Loucy (cell line): ENCODE results near the gene MISP.

ENCODE experiments used
- H2AFZ ChIP-seq: fragments of 200-600 bp; sonication (generic); 2 replicates; pipeline ENCODE4 v1.6.0; 2016; ENCODE audit warnings: antibody characterized with exemption, mild to moderate bottlenecking, low read length, moderate library complexity
- H3F3A ChIP-seq: fragments of 200-600 bp; 2 replicates; pipeline ENCODE4 v1.6.0; 2016; ENCODE audit warnings: antibody characterized with exemption, low read depth, mild to moderate bottlenecking
- H3K27me3 ChIP-seq: fragments of 200-600 bp; sonication (generic); 2 replicates; pipeline ENCODE4 v1.6.1; 2014; ENCODE audit warnings: low read length, mild to moderate bottlenecking; ENCODE audit not compliant: insufficient read depth, poor library complexity, severe bottlenecking
- H3K36me3 ChIP-seq: fragments of 200-600 bp; sonication (generic); 2 replicates; pipeline ENCODE4 v1.6.1; 2016; ENCODE audit warnings: low read length; ENCODE audit not compliant: insufficient read depth
- H3K4me1 ChIP-seq: fragments of 200-600 bp; sonication (generic); 2 replicates; pipeline ENCODE4 v1.5.1; 2014; ENCODE audit warnings: low read length, mild to moderate bottlenecking; ENCODE audit not compliant: insufficient read depth, poor library complexity, severe bottlenecking
- H3K4me2 ChIP-seq: fragments of 200-600 bp; sonication (generic); 2 replicates; pipeline ENCODE4 v1.6.0; 2014; ENCODE audit warnings: antibody characterized with exemption, low read length, low read depth, mild to moderate bottlenecking; ENCODE audit not compliant: poor library complexity, severe bottlenecking
- H3K4me3 ChIP-seq: fragments of 200-600 bp; sonication (generic); 2 replicates; pipeline ENCODE4 v1.5.1; 2014; ENCODE audit warnings: low read length, mild to moderate bottlenecking, mixed read lengths; ENCODE audit not compliant: poor library complexity, severe bottlenecking
- H3K79me2 ChIP-seq: fragments of 200-600 bp; sonication (generic); 2 replicates; pipeline ENCODE4 v1.6.1; 2014; ENCODE audit warnings: low read length; ENCODE audit not compliant: insufficient read depth
- H3K9ac ChIP-seq: fragments of 200-600 bp; sonication (generic); 2 replicates; pipeline ENCODE4 v1.6.0; 2014; ENCODE audit warnings: mild to moderate bottlenecking, low read depth, low read length, moderate library complexity; ENCODE audit not compliant: poor library complexity, severe bottlenecking
- H3K9me2 ChIP-seq: fragments of 200-600 bp; sonication (generic); replicated peaks from 2 replicates; pipeline ENCODE4 v1.6.1; 2016; ENCODE audit warnings: low read depth, low read length, mixed read lengths
- H3K9me3 ChIP-seq: fragments of 200-600 bp; sonication (generic); 2 replicates; pipeline ENCODE4 v1.6.1; 2014; ENCODE audit warnings: mild to moderate bottlenecking, antibody characterized with exemption, low read length, low read depth; ENCODE audit not compliant: insufficient read depth
- H4K20me1 ChIP-seq: fragments of 200-600 bp; sonication (generic); 2 replicates; pipeline ENCODE4 v1.6.0; 2014; ENCODE audit warnings: antibody characterized with exemption, low read length, mild to moderate bottlenecking; ENCODE audit not compliant: insufficient read depth, poor library complexity, severe bottlenecking
- CTCF ChIP-seq: fragments of 200-600 bp; sonication (generic); conservative IDR thresholded peaks from 2 replicates; pipeline ENCODE4 v1.5.1; 2014; ENCODE audit warnings: mild to moderate bottlenecking, antibody characterized with exemption, low read length
- EZH2phosphoT487 ChIP-seq: fragments of 200-600 bp; IDR thresholded peaks from 2 replicates; pipeline ENCODE4 v1.6.1; 2018; ENCODE audit warnings: antibody characterized with exemption, mild to moderate bottlenecking, moderate library complexity, borderline replicate concordance

Gene MISP

GRCh38 chr19:756236-756635 is 5.3 kb downstream of the MISP start:
- H3F3A ChIP-seq = no peaks in the 10 kb centered on the region
- no peaks in the 10 kb centered on the region for H3K4me1 ChIP-seq
- no peaks in the 10 kb centered on the region for H3K36me3 ChIP-seq
- H3K9ac ChIP-seq = no peak overlapping the region
- H4K20me1 ChIP-seq = no peaks in the 10 kb centered on the region
- H3K4me2 ChIP-seq = no peak overlapping the region
- H3K9me3 ChIP-seq = peaks cover 5% of the 10 kb centered on the region; the same call in 1 of the 2 replicates
- no peak overlapping the region for H2AFZ ChIP-seq
- no peaks in the 10 kb centered on the region for H3K9me2 ChIP-seq
- H3K79me2 ChIP-seq = no peaks in the 10 kb centered on the region
- TF ChIP-seq CTCF = no peak
- no peak for TF ChIP-seq EZH2phosphoT487
- no peaks in the 10 kb centered on the region for H3K27me3 ChIP-seq
- H3K4me3 ChIP-seq = no peak overlapping the region

GRCh38 chr19:756821-757688 is 6.1 kb downstream of the MISP start:
- Histone ChIP-seq H3K27me3 (no peaks in the 10 kb centered on the region), H3K4me2 (no peak overlapping the region), H3K9ac (no peak overlapping the region), H3K4me3 (no peak overlapping the region), H3K4me1 (no peaks in the 10 kb centered on the region), H3K36me3 (no peaks in the 10 kb centered on the region), H3F3A (no peaks in the 10 kb centered on the region), H3K79me2 (no peaks in the 10 kb centered on the region), H3K9me3 (peaks cover 5% of the 10 kb centered on the region; the same call in 1 of the 2 replicates), H2AFZ (no peak overlapping the region), H3K9me2 (no peaks in the 10 kb centered on the region), H4K20me1 (no peaks in the 10 kb centered on the region)
- TF ChIP-seq CTCF (no peak), EZH2phosphoT487 (no peak)

- H3K9ac ChIP-seq = no peak overlapping the region
- TF ChIP-seq EZH2phosphoT487 (no peak), CTCF (no peak)
- no peaks in the 10 kb centered on the region for H3K79me2 ChIP-seq
- H3K4me3 ChIP-seq = no peak overlapping the region
- H3K27me3 ChIP-seq = no peaks in the 10 kb centered on the region
- no peaks in the 10 kb centered on the region for H3K36me3 ChIP-seq
- H3K4me2 ChIP-seq = no peak overlapping the region
- no peaks in the 10 kb centered on the region for H3K9me2 ChIP-seq
- H2AFZ ChIP-seq = no peak overlapping the region
- H3K9me3 ChIP-seq = peaks cover 5% of the 10 kb centered on the region; the same call in 1 of the 2 replicates
- no peaks in the 10 kb centered on the region for H3F3A ChIP-seq
- no peaks in the 10 kb centered on the region for H4K20me1 ChIP-seq
- no peaks in the 10 kb centered on the region for H3K4me1 ChIP-seq
Observed at GRCh38 chr19:757811-758668, 7.1 kb downstream of the MISP start.
